ENCODE data around the gene CLTC. TPM values are rescaled to one million over a fixed set of nuclear protein-coding genes. Genes with fewer than 3 reads are reported as not detected.

The CLTC gene
- total and polyA plus RNA-seq, 2 of the 8 experiments (the other 6 are each of a cell fraction or from before 2014, with no cell fraction given): 175 to 283 TPM

- Histone ChIP-seq H3K23ac (ENCODE audit: insufficient read length) (no peak overlapping the region), H3K27ac (ENCODE audit: low read depth, low read length) (no peak overlapping the region), H2AFZ (ENCODE audit: low read length) (no peak overlapping the region), H3K4ac (replicated peaks; ENCODE audit: insufficient read length, low read depth, low read length) (no peak overlapping the region), H3K4me1 (replicated peaks in 1 of 4; ENCODE audit: control insufficient read depth in 3 of 4, insufficient read depth in 4 of 4, low read length in 3 of 4) (no peaks in the 10 kb centered on the region), H2BK15ac (ENCODE audit: low read length) (no peak overlapping the region), H3K56ac (replicated peaks; ENCODE audit: insufficient read length, low read depth, low read length) (no peak overlapping the region), H3K4me3 (ENCODE audit: extremely low read depth in 1 of 4, insufficient read depth in 2 of 4, low read depth in 3 of 4, low read length in 4 of 4) (no peak overlapping the region), H3K36me3 (ENCODE audit: control insufficient read depth in 2 of 4, insufficient read depth in 4 of 4, low read length in 3 of 4) (peaks cover 16 to 89% (median 50%) of the 10 kb centered on the region in 4 experiments), H3K23me2 (ENCODE audit: low read depth, low read length) (no peaks in the 10 kb centered on the region), H4K20me1 (replicated peaks in 1 of 2; ENCODE audit: control insufficient read depth in 1 of 2, insufficient read depth in 2 of 2, low read length in 2 of 2) (peaks cover 0 to 2% of the 10 kb centered on the region in 2 experiments), H2BK5ac (ENCODE audit: low read depth, low read length) (no peak overlapping the region), H3K14ac (ENCODE audit: insufficient read length) (no peak overlapping the region), H2BK12ac (ENCODE audit: low read depth, low read length) (no peak overlapping the region), H3K9me3 (ENCODE audit: insufficient read depth in 2 of 2, low read depth in 1 of 2, low read length in 1 of 2) (no peaks in the 10 kb centered on the region), H2BK20ac (ENCODE audit: low read length) (no peak overlapping the region), H4K91ac (replicated peaks; ENCODE audit: insufficient read length, low read length) (no peak overlapping the region), H3K18ac (ENCODE audit: extremely low read depth, low read length) (no peak overlapping the region), H3K4me2 (ENCODE audit: insufficient read depth in 1 of 2, low read depth in 2 of 2, low read length in 2 of 2) (no peak overlapping the region), H3K79me2 (ENCODE audit: control insufficient read depth in 1 of 2, insufficient read depth in 2 of 2, low read length in 2 of 2) (no peaks in the 10 kb centered on the region), H2AK5ac (ENCODE audit: low read depth, low read length) (no peak overlapping the region), H3K9ac (replicated peaks in 1 of 4; ENCODE audit: extremely low read depth in 1 of 4, low read depth in 3 of 4, low read length in 3 of 4) (no peak overlapping the region), H4K5ac (ENCODE audit: insufficient read length, low read depth, low read length) (no peak overlapping the region), H2BK120ac (replicated peaks; ENCODE audit: low read depth, low read length) (no peak overlapping the region), H3K27me3 (replicated peaks in 1 of 4; ENCODE audit: control insufficient read depth in 3 of 4, extremely low read depth in 1 of 4, insufficient read depth in 3 of 4, low read length in 3 of 4) (no peaks in the 10 kb centered on the region), H3K79me1 (ENCODE audit: low read depth, low read length) (no peaks in the 10 kb centered on the region), H4K8ac (ENCODE audit: extremely low read depth, insufficient read depth, low read length) (no peak overlapping the region)
- FAIRE-seq: no peak
- POLR2A ChIA-PET (ENCODE audit: partially characterized antibody): interaction anchor here (0.5 to 1.7 kb wide), 4 partner anchors 27 to 1048 kb away, joined by 3 to 4 read pairs (median 3); no protein-coding TSS in a partner anchor
- CTCF ChIA-PET (ENCODE audit: partially characterized antibody): no interaction called here
- 86% methylated on average over 1 of the region's 1 CpG; no CpG with 5 or more reads in 1 of the 2 experiments for WGBS, 2 experiments (ENCODE audit: extremely low coverage in 1 of 2, insufficient coverage in 1 of 2, insufficient read length in 1 of 2, insufficient replicate concordance in 2 of 2, low coverage in 1 of 2, low lambda C conversion rate in 2 of 2, missing lambda C conversion rate in 1 of 2)
- no peak for DNase-seq (ENCODE audit: low read depth in 1 of 2, low spot score in 2 of 2)
- TF ChIP-seq, protein P1, sequence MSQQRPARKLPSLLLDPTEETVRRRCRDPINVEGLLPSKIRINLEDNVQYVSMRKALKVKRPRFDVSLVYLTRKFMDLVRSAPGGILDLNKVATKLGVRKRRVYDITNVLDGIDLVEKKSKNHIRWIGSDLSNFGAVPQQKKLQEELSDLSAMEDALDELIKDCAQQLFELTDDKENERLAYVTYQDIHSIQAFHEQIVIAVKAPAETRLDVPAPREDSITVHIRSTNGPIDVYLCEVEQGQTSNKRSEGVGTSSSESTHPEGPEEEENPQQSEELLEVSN (IDR thresholded peaks at IDR 0.05): no peak
- TF ChIP-seq SIN3A (conservative IDR thresholded peaks at IDR 0.05 in 1 of 2, IDR thresholded peaks at IDR 0.05 in 1 of 2; ENCODE audit: low read depth in 1 of 2, low read length in 2 of 2) (no peak), JUND (IDR thresholded peaks at IDR 0.05; ENCODE audit: low read length) (no peak), BACH1 (IDR thresholded peaks at IDR 0.05; ENCODE audit: low read length) (no peak), SUZ12 (IDR thresholded peaks at IDR 0.05; ENCODE audit: low read length) (no peak), ASH2L (IDR thresholded peaks at IDR 0.05; ENCODE audit: low read length) (no peak), KDM1A (IDR thresholded peaks at IDR 0.05; ENCODE audit: borderline replicate concordance, low read length) (no peak), RXRA (IDR thresholded peaks at IDR 0.05; ENCODE audit: insufficient read depth, low read depth, low read length) (no peak), BCL11A (IDR thresholded peaks at IDR 0.05; ENCODE audit: low read depth in 2 of 2, low read length in 2 of 2) (no peak), PHF8 (conservative IDR thresholded peaks at IDR 0.05; ENCODE audit: low read depth, low read length) (no peak), JUN (IDR thresholded peaks at IDR 0.05; ENCODE audit: low read depth, low read length) (no peak), CTBP2 (IDR thresholded peaks at IDR 0.05; ENCODE audit: borderline replicate concordance, insufficient read depth, insufficient read length, low read length) (no peak), YY1 (IDR thresholded peaks at IDR 0.05; ENCODE audit: low read depth, low read length) (no peak), NRF1 (IDR thresholded peaks at IDR 0.05; ENCODE audit: low read depth, low read length) (no peak)
Measured at GRCh38 chr17:59669411-59669810, 49.7 kb downstream of the CLTC start.

Data from H1 (cell line).